GM23248 (cell line): ENCODE measurements around the gene SETD7. TPM values are rescaled to one million over a fixed set of nuclear protein-coding genes. Genes with fewer than 3 reads are reported as not detected.
A peak's percentile ranks its signal among the peaks of the same experiment; 100 is the strongest.
"Not testable (repeated sequence)": the region's sequence is repeated elsewhere in the genome, so short reads cannot be mapped to it uniquely, and the experiment has no call there.

Experiments used
- DNase-seq: peaks from one replicate; pipeline ENCODE4 v3.0.0-alpha.2; 2015
- H2AFZ ChIP-seq: fragments of 200-600 bp; sonication (generic); 2 replicates; pipeline ENCODE4 v1.6.1; 2016; ENCODE audit warnings: antibody characterized with exemption
- H3F3A ChIP-seq: fragments of 200-600 bp; sonication (generic); 2 replicates; pipeline ENCODE4 v1.6.1; 2016; ENCODE audit warnings: mild to moderate bottlenecking, antibody characterized with exemption, mixed run types; ENCODE audit not compliant: insufficient read depth
- H3K27ac ChIP-seq: fragments of 200-600 bp; sonication (generic); 2 replicates; pipeline ENCODE4 v1.5.1; 2016; ENCODE audit warnings: mild to moderate bottlenecking
- H3K27me3 ChIP-seq: fragments of 200-600 bp; sonication (generic); replicated peaks from 2 replicates; pipeline ENCODE4 v1.6.1; 2016; ENCODE audit warnings: mild to moderate bottlenecking; ENCODE audit not compliant: insufficient read depth
- H3K36me3 ChIP-seq: fragments of 200-600 bp; sonication (generic); 2 replicates; pipeline ENCODE4 v1.6.1; 2016; ENCODE audit warnings: low read depth, mild to moderate bottlenecking
- H3K4me1 ChIP-seq: fragments of 200-600 bp; sonication (generic); 2 replicates; pipeline ENCODE4 v1.6.1; 2016; ENCODE audit warnings: mild to moderate bottlenecking; ENCODE audit not compliant: insufficient read depth
- H3K4me2 ChIP-seq: fragments of 200-600 bp; sonication (generic); one replicate; pipeline ENCODE4 v1.6.1; 2016; ENCODE audit warnings: mild to moderate bottlenecking; ENCODE audit not compliant: unreplicated experiment
- H3K4me3 ChIP-seq: fragments of 200-600 bp; sonication (generic); 2 replicates; pipeline ENCODE4 v1.5.1; 2016; ENCODE audit warnings: mild to moderate bottlenecking
- H3K79me2 ChIP-seq: fragments of 200-600 bp; sonication (generic); 2 replicates; pipeline ENCODE4 v1.6.1; 2016; ENCODE audit warnings: mild to moderate bottlenecking; ENCODE audit not compliant: insufficient read depth
- H3K9ac ChIP-seq: fragments of 200-600 bp; sonication (generic); 2 replicates; pipeline ENCODE4 v1.6.1; 2016; ENCODE audit warnings: mild to moderate bottlenecking
- H3K9me2 ChIP-seq: fragments of 200-600 bp; sonication (generic); 2 replicates; pipeline ENCODE4 v1.6.1; 2016; ENCODE audit warnings: mixed run types, mild to moderate bottlenecking, moderate library complexity; ENCODE audit not compliant: insufficient read depth
- H3K9me3 ChIP-seq: fragments of 200-600 bp; sonication (generic); one replicate; pipeline ENCODE4 v1.6.1; 2017; ENCODE audit warnings: low read depth
- H4K20me1 ChIP-seq: fragments of 200-600 bp; sonication (generic); 2 replicates; pipeline ENCODE4 v1.6.0; 2016; ENCODE audit not compliant: insufficient read depth
- EZH2 ChIP-seq: fragments of 200-600 bp; sonication (generic); IDR thresholded peaks from 2 replicates; pipeline ENCODE4 v1.6.1; 2018; ENCODE audit warnings: antibody characterized with exemption, mild to moderate bottlenecking; ENCODE audit not compliant: insufficient read depth, poor library complexity, severe bottlenecking
- EZH2phosphoT487 ChIP-seq: fragments of 200-600 bp; sonication (generic); IDR thresholded peaks from 2 replicates; pipeline ENCODE4 v1.6.1; 2018; ENCODE audit warnings: antibody characterized with exemption, moderate library complexity, mild to moderate bottlenecking, low read depth; ENCODE audit not compliant: insufficient read depth
- WGBS, 2 experiments: methylation state at CpG; one replicate each; pipeline ENCODE4 v1.1.6; 2015 to 2017; ENCODE audit warnings: low lambda C conversion rate in 2 of 2, low coverage in 1 of 2; ENCODE audit errors: missing lambda C conversion rate in 2 of 2; 5-methylcytosine and 5-hydroxymethylcytosine counted together
- in situ Hi-C: fragments of 300-500 bp; cut with MboI; formaldehyde crosslinking; loops from 2 replicates; pipeline ENCODE4 v1.15.0; 2020
- polyA plus RNA-seq: library from polyadenylated mRNA; unstranded; fragments of >200 nt; fragmentation: Nextera tagmentation; extraction: Ambion mirVana; gene quantifications from 2 replicates; pipeline ENCODE4 v1.2.1, GENCODE V29; 2016
- total RNA-seq: library from RNA; depleted of rRNA; stranded (reverse); fragments of >200 nt; shearing (Covaris generic); gene quantifications from 2 replicates; pipeline ENCODE4 v1.2.3, GENCODE V29; 2014; rRNA removed

Gene SETD7
- total and polyA plus RNA-seq, 2 experiments from 2014 or later, result 34.0 to 82.5 TPM

DNA sequence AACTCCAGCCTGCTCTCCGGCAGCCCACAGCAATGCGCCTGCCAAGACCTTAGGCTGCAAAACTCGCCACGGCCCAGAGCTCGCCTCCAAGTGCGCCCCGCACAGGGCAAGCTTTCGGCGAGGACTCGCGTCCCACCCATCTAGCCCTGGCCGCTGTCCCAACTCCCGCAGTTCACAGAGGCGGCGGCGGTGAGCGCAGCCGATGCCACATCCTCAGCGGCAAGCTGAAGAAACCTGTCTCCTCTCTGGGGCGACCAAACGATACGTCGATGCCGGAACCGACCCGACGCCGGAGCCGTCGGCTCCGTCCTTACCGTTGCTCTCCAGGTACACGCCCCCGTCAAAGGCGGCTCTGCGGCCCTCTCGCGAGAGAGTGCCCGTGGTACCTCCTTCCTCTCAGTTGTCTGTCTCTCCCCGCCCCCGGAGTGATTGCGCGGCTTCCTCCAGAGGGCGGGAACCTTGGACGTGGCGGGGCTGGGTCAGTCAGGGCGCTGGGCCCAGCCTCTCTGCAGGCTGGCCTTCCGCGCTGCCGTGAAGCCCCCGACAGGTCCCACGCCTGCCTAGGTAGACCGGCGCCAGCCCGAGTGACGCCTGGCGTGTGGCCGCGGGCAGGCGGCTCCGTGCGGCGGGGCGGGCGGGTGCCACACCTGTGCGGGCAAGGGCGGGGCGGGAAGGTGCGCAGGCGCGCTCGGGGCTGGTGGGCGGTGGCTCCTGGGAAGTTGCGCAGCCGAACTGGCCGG, 102.5 kb downstream of the SETD7 start:
- Histone ChIP-seq H3K27me3 (no peaks in the 10 kb centered on the region), H3K27ac (peak overlapping the region; percentile 87), H3K9me3 (no peaks in the 10 kb centered on the region), H3K4me1 (peaks cover 44% of the 10 kb centered on the region), H3F3A (peaks cover 19% of the 10 kb centered on the region), H3K79me2 (peaks cover 75% of the 10 kb centered on the region), H3K4me3 (peak overlapping the region; percentile 85), H3K4me2 (peak overlapping the region; percentile 96), H3K9ac (peak overlapping the region; percentile 90), H4K20me1 (no peaks in the 10 kb centered on the region), H2AFZ (peak overlapping the region; percentile 88), H3K9me2 (no peaks in the 10 kb centered on the region), H3K36me3 (no peaks in the 10 kb centered on the region)
- in situ Hi-C loops, result no loop called here
- WGBS, 2 experiments, result 0 to 2% methylated on average over 47 to 57 of the region's 76 CpGs
- DNase-seq, result peak; percentile 99
- TF ChIP-seq EZH2phosphoT487 (no peak), EZH2 (no peak)

DNA sequence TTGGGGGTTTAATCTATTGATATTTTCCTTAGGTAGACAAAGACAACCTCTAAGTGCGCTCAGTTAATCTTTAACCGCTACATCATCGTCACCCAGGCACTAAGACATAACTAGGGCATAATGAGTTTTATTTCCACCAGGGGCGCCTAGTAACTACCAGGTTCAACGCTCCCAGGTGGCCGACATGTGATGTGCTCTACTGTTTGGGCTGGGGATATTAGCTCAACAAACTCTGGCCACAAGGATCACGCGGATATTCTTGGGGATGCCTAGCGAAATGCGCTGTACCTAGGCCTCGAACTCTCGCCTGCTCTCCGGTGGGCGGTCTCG, 103.0 kb downstream of the SETD7 start:
- peak overlapping the region; percentile 85 for H3K4me2 ChIP-seq
- peaks cover 42% of the 10 kb centered on the region for H3K4me1 ChIP-seq
- peak overlapping the region; percentile 87 for H3K27ac ChIP-seq
- in situ Hi-C loops, result no loop called here
- H3K9me2 ChIP-seq, result no peaks in the 10 kb centered on the region
- no peak for TF ChIP-seq EZH2phosphoT487
- TF ChIP-seq EZH2, result no peak
- peak overlapping the region; percentile 90 for H3K9ac ChIP-seq
- 0 to 1% methylated on average over 15 of the region's 15 CpGs for WGBS, 2 experiments
- no peaks in the 10 kb centered on the region for H3K9me3 ChIP-seq
- H3F3A ChIP-seq, result peaks cover 19% of the 10 kb centered on the region
- peaks cover 70% of the 10 kb centered on the region for H3K79me2 ChIP-seq
- no peaks in the 10 kb centered on the region for H3K36me3 ChIP-seq
- peak; percentile 89 for DNase-seq
- H4K20me1 ChIP-seq, result no peaks in the 10 kb centered on the region
- peak overlapping the region; percentile 85 for H3K4me3 ChIP-seq
- no peaks in the 10 kb centered on the region for H3K27me3 ChIP-seq
- H2AFZ ChIP-seq, result peak overlapping the region; percentile 88

DNA sequence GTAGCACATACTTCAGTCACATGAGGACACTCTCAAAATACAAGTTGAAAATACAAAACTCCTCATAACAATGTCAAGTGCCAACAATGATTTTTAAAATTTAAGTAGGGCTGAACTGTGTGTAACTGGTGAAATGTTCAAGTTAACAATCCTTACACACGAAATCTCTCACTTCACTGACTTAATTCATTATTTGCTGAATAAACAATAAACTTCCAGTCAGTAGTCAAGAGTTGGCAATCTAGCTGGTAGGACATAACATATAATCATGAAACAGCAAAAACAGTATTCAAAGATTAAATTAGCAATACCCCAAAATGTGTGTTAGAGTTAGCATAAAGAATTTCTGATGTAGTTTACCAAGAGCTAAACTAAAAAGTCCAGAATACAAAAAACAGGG, 104.0 kb downstream of the SETD7 start:
- Histone ChIP-seq H3K27me3 (no peaks in the 10 kb centered on the region), H3K4me1 (peaks cover 32% of the 10 kb centered on the region), H3K79me2 (peaks cover 60% of the 10 kb centered on the region), H3F3A (peaks cover 19% of the 10 kb centered on the region), H3K36me3 (no peaks in the 10 kb centered on the region), H3K27ac (peak overlapping the region; percentile 87), H3K4me2 (peak overlapping the region; percentile 85), H2AFZ (peak overlapping the region; percentile 88; the same call in 1 of the 2 replicates), H3K4me3 (peak overlapping the region; percentile 85), H3K9ac (peak overlapping the region; percentile 90), H3K9me2 (no peaks in the 10 kb centered on the region), H3K9me3 (no peaks in the 10 kb centered on the region), H4K20me1 (no peaks in the 10 kb centered on the region)
- in situ Hi-C loops, result no loop called here
- DNase-seq, result no peak
- WGBS, 2 experiments, result 38 to 56% methylated on average over 1 of the region's 1 CpG
- TF ChIP-seq EZH2 (no peak), EZH2phosphoT487 (no peak)

DNA sequence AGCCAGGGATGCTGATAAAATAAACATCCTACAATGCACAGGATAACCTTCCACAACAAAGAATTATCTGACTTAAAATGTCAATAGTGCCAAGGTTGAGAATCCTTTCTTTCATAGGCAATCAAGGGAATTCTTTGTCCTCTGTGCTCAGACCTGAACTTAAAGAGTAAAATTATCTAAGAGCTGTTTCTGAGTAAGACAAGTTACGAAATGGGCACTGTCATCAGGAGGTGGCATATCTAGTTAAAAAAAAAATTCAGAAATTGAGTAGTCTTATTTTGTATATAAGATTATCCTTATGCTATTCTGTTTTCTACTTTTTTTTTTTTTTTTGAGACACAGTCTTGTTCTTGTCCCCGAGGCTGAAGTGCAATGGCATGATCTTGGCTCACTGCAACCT, 105.4 kb downstream of the SETD7 start:
- peaks cover 46% of the 10 kb centered on the region for H3K79me2 ChIP-seq
- H3K36me3 ChIP-seq, result no peaks in the 10 kb centered on the region
- H3K4me1 ChIP-seq, result peaks cover 17% of the 10 kb centered on the region
- H3K9ac ChIP-seq, result no peak overlapping the region
- 91 to 92% methylated on average over 2 of the region's 2 CpGs for WGBS, 2 experiments
- H3K27me3 ChIP-seq, result no peaks in the 10 kb centered on the region
- in situ Hi-C loops, result no loop called here
- H2AFZ ChIP-seq, result no peak overlapping the region
- peaks cover 19% of the 10 kb centered on the region for H3F3A ChIP-seq
- TF ChIP-seq EZH2 (no peak), EZH2phosphoT487 (no peak)
- no peak overlapping the region for H3K4me2 ChIP-seq
- no peak overlapping the region for H3K27ac ChIP-seq
- peak; percentile 45 for DNase-seq
- no peaks in the 10 kb centered on the region for H3K9me2 ChIP-seq
- H3K4me3 ChIP-seq, result no peak overlapping the region
- no peaks in the 10 kb centered on the region for H3K9me3 ChIP-seq
- H4K20me1 ChIP-seq, result no peaks in the 10 kb centered on the region

DNA sequence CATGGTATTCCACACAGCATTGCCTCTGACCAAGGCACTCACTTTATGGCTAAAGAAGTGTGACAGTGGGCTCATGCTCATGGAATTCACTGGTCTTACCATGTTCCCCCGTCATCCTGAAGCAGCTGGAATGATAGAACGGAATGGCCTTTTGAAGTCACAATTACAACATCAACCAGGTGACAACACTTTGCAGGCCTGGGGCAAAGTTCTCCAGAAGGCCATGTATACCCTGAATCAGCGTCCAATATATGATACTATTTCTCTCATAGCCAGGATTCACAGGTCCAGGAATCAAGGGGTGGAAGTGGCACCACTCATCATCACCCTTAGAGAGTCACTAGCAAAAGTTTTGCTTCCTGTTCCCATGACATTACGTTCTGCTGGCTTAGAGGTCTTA, 108.9 kb downstream of the SETD7 start:
- H3K9me3 ChIP-seq, H3K4me3 ChIP-seq, H3F3A ChIP-seq, H3K4me2 ChIP-seq, H2AFZ ChIP-seq, DNase-seq, H3K9me2 ChIP-seq, in situ Hi-C loops, H3K4me1 ChIP-seq, H3K36me3 ChIP-seq, H4K20me1 ChIP-seq, H3K27me3 ChIP-seq, H3K27ac ChIP-seq, H3K9ac ChIP-seq: not testable (repeated sequence)
- WGBS, 2 experiments, result 97 to 98% methylated on average over 4 of the region's 4 CpGs
- H3K79me2 ChIP-seq, result peaks cover 26% of the 10 kb centered on the region

Other genes starting within 250 kb of the SETD7 start
- gene RAB33B, start 102.1 kb downstream of the SETD7 start, total RNA-seq, result 13.2 and 15.2 TPM in 2 replicates
- gene RAB33B, start 102.1 kb downstream of the SETD7 start, polyA plus RNA-seq, result 10.2 and 11.6 TPM in 2 replicates
- gene MGST2, start 109.6 kb upstream of the SETD7 start, total RNA-seq, result 2.0 and 7.5 TPM in 2 replicates
- 17.9 and 18.1 TPM in 2 replicates for gene MGST2, start 109.6 kb upstream of the SETD7 start, polyA plus RNA-seq